PC-3 (cell line): ENCODE results near the gene FBRS.

Experiments used
- EZH2 ChIP-seq: fragments of 300-600 bp; sonication (generic); IDR thresholded peaks from one replicate; pipeline ENCODE4 v1.6.1; 2017; ENCODE audit warnings: antibody characterized with exemption, mild to moderate bottlenecking, low read length; ENCODE audit not compliant: unreplicated experiment
- EZH2phosphoT487 ChIP-seq: fragments of 300-600 bp; sonication (generic); IDR thresholded peaks from 2 replicates; pipeline ENCODE4 v1.6.1; 2018; ENCODE audit warnings: mild to moderate bottlenecking, antibody characterized with exemption, low read length, borderline replicate concordance
- TF ChIP-seq, protein P1 (sequence below): fragments of 300-600 bp; sonication (generic); conservative IDR thresholded peaks from 2 replicates; pipeline ENCODE4 v1.5.1; 2017; ENCODE audit warnings: antibody characterized with exemption, low read depth, mild to moderate bottlenecking, low read length

DNA sequence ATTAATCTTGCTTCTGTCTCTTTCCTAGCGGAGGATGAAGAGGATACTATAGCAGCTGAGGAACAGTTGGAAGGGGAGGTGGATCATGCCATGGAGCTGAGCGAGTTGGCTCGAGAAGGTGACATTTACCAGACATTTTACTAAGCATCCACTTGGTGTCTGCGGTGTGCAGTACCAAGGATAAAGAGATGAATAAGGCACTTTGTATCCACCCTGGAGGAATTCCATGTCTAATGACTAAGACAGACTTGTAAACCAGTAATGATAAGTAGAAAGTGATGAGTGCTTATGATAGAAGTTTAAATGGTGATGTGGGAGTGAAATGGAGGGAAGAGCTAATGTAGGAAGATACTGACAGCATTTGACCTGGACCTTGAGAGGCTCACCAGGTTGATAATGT, 52.7 kb downstream of the FBRS start:
- TF ChIP-seq, protein P1, sequence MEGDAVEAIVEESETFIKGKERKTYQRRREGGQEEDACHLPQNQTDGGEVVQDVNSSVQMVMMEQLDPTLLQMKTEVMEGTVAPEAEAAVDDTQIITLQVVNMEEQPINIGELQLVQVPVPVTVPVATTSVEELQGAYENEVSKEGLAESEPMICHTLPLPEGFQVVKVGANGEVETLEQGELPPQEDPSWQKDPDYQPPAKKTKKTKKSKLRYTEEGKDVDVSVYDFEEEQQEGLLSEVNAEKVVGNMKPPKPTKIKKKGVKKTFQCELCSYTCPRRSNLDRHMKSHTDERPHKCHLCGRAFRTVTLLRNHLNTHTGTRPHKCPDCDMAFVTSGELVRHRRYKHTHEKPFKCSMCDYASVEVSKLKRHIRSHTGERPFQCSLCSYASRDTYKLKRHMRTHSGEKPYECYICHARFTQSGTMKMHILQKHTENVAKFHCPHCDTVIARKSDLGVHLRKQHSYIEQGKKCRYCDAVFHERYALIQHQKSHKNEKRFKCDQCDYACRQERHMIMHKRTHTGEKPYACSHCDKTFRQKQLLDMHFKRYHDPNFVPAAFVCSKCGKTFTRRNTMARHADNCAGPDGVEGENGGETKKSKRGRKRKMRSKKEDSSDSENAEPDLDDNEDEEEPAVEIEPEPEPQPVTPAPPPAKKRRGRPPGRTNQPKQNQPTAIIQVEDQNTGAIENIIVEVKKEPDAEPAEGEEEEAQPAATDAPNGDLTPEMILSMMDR = no peak
- no peak for TF ChIP-seq EZH2
- no peak for TF ChIP-seq EZH2phosphoT487
